ENCODE results near the gene GRB10. TPM values are rescaled to one million over a fixed set of nuclear protein-coding genes. Genes with fewer than 3 reads are reported as not detected.
"Not testable (repeated sequence)": the region's sequence is repeated elsewhere in the genome, so short reads cannot be mapped to it uniquely, and the experiment has no call there.

The GRB10 gene
- total and polyA plus RNA-seq, 4 donors = 42.2 to 50.6 (median 50.0) TPM

DNA sequence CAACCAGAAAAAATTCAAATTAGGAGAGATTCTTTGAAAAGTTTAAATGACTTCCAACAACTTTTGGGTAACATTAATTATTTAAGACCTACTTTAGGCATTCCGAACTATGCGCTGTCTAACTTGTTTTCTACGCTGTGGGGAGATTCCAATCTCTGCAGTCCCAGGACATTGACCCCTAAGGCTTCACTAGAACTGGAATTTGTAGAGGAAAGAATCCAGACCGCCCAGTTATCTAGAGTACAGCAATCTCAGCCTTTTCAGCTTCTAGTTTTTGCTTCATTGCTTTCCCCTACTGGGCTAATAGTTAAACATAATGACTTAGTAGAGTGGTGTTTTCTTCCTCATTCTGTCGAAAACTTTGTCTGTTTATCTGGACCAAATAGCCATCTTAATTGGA, 202.6 kb downstream of the GRB10 start:
- WGBS (ENCODE audit: insufficient coverage) = no CpG with 5 or more reads among the region's 5 CpGs
- Histone ChIP-seq H3K9me3 (ENCODE audit: control insufficient read depth, insufficient read depth, low read length) (no peaks in the 10 kb centered on the region), H3K27ac (ENCODE audit: low read depth, low read length) (no peak overlapping the region), H3K36me3 (ENCODE audit: control insufficient read depth, insufficient read depth, low read length) (no peaks in the 10 kb centered on the region), H3K4me3 (ENCODE audit: low read depth, low read length) (no peak overlapping the region), H3K4me1 (ENCODE audit: control insufficient read depth, insufficient read depth, low read length) (no peaks in the 10 kb centered on the region), H3K27me3 (ENCODE audit: control insufficient read depth, insufficient read depth, low read length) (no peaks in the 10 kb centered on the region)
- no peak for DNase-seq (ENCODE audit: low read depth in 4 of 6, low spot score in 6 of 6)

DNA sequence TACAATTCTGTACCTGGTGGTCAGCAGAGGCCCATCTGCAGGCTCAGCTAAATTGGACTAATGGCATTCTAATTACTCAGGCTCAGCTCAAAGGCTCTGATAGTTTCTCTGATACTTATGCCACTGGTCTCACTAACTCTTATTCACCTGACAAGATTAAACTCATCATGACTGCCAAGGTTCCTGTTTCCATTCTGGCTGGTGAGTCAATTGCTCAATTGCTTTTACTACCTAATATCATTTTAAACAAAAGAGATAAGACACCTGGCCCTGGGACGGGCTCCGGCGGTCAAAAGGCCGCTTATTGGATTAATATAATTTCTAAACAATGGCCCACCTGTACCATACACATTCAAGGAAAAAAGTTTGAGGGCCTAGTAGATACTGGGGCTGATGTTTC, 204.6 kb downstream of the GRB10 start:
- not testable (repeated sequence) for DNase-seq (ENCODE audit: low read depth in 4 of 6, low spot score in 6 of 6); H3K36me3 ChIP-seq (ENCODE audit: control insufficient read depth, insufficient read depth, low read length); H3K4me1 ChIP-seq (ENCODE audit: control insufficient read depth, insufficient read depth, low read length); H3K9me3 ChIP-seq (ENCODE audit: control insufficient read depth, insufficient read depth, low read length); H3K4me3 ChIP-seq (ENCODE audit: low read depth, low read length); H3K27me3 ChIP-seq (ENCODE audit: control insufficient read depth, insufficient read depth, low read length); H3K27ac ChIP-seq (ENCODE audit: low read depth, low read length)
- no CpG with 5 or more reads among the region's 4 CpGs for WGBS (ENCODE audit: insufficient coverage)

DNA sequence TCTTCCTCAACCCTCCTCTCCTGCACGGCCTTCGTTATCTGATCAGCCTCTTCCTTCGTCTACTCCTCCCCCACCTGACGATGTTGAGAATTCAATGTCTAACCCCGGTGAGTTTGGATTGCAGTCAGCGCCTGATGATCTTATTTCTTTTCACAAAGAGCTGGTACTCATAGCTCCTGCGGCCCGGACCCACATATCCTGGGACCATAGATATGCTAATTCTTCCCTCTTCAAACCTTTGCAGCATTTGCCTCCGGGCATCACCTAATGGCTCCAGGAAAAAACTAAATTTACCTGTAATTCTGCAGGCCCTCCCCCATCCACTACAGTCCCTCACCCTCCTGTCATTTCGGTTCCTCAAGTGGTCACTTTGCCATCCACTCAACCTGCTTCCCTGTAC, 205.1 kb downstream of the GRB10 start:
- Histone ChIP-seq H3K27me3 (ENCODE audit: control insufficient read depth, insufficient read depth, low read length) (no peaks in the 10 kb centered on the region), H3K27ac (ENCODE audit: low read depth, low read length) (no peak overlapping the region), H3K4me3 (ENCODE audit: low read depth, low read length) (no peak overlapping the region), H3K9me3 (ENCODE audit: control insufficient read depth, insufficient read depth, low read length) (no peaks in the 10 kb centered on the region), H3K36me3 (ENCODE audit: control insufficient read depth, insufficient read depth, low read length) (no peaks in the 10 kb centered on the region), H3K4me1 (ENCODE audit: control insufficient read depth, insufficient read depth, low read length) (no peaks in the 10 kb centered on the region)
- DNase-seq (ENCODE audit: low read depth in 4 of 6, low spot score in 6 of 6) = no peak
- 86% methylated on average over 10 of the region's 10 CpGs for WGBS (ENCODE audit: insufficient coverage)

DNA sequence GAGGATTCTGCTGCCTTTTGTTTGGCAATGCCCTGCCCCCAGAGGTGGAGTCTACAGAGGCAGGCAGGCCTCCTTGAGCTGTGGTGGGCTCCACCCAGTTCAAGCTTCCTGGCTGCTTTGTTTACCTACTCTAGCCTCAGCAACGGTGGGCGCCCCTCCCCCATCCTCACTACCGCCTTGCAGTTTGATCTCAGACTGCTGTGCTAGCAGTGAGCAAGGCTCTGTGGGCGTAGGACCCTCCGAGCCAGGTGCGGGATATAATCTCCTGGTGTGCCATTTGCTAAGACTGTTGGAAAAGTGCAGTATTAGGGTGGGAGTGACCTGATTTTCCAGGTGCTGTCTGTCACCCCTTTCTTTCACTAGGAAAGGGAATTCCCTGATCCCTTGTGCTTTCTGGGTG, 206.3 kb downstream of the GRB10 start:
- H3K4me3 ChIP-seq (ENCODE audit: low read depth, low read length); H3K27me3 ChIP-seq (ENCODE audit: control insufficient read depth, insufficient read depth, low read length); H3K4me1 ChIP-seq (ENCODE audit: control insufficient read depth, insufficient read depth, low read length); H3K9me3 ChIP-seq (ENCODE audit: control insufficient read depth, insufficient read depth, low read length); H3K27ac ChIP-seq (ENCODE audit: low read depth, low read length); H3K36me3 ChIP-seq (ENCODE audit: control insufficient read depth, insufficient read depth, low read length); DNase-seq (ENCODE audit: low read depth in 4 of 6, low spot score in 6 of 6): not testable (repeated sequence)
- no CpG with 5 or more reads among the region's 6 CpGs for WGBS (ENCODE audit: insufficient coverage)

DNA sequence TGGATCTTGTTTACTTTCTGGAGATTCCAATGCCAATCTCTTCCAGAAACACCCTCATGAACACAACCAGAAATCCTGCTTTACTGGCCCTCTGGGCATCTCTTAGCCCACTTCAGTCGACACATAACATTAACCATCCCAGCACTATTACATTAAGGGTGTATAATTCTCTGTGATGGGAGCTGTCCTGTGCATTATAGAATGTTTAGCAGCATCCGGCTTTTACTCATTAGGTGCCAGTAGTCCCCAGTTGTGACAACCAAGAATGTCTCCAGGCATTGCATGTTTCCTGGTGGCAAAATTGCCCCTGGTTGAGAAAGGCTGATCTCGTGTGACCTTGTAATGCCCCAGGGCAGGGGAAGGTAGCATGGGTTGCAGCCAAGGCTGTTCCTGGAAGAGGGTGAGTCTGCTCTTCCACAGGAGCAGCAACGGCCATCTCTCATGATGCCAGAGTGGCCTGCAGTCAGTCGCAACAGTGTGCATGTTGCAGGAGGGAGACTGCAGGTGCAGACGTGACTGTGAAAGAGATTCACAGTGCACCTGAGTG, 214.9 kb downstream of the GRB10 start:
- Histone ChIP-seq H3K9me3 (ENCODE audit: control insufficient read depth, insufficient read depth, low read length) (no peaks in the 10 kb centered on the region), H3K4me3 (ENCODE audit: low read depth, low read length) (no peak overlapping the region), H3K27me3 (ENCODE audit: control insufficient read depth, insufficient read depth, low read length) (no peaks in the 10 kb centered on the region), H3K36me3 (ENCODE audit: control insufficient read depth, insufficient read depth, low read length) (no peaks in the 10 kb centered on the region), H3K4me1 (ENCODE audit: control insufficient read depth, insufficient read depth, low read length) (no peaks in the 10 kb centered on the region), H3K27ac (ENCODE audit: low read depth, low read length) (no peak overlapping the region)
- no peak for DNase-seq (ENCODE audit: low read depth in 4 of 6, low spot score in 6 of 6)
- 82% methylated on average over 5 of the region's 6 CpGs for WGBS (ENCODE audit: insufficient coverage)

DNA sequence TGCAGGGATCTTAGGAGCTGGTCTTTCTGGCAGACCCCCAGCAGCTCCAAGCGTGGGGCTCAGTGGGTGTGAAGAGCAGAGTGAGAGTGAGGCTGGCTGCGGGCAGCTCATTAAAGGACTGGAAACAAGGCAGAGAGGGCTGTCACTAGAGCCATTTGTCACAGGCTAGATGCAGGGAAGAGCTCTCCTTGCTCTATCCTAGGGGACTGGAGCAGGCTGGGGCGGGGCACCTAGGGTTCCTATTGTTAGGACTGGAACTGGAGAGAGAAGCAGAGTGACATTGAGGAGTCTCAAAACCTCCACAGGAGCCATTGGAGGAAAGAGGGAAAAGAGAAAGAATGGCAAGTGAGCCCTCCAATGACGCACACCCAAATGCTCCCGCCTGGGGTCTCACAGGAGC, 216.7 kb downstream of the GRB10 start:
- Histone ChIP-seq H3K9me3 (ENCODE audit: control insufficient read depth, insufficient read depth, low read length) (no peaks in the 10 kb centered on the region), H3K4me3 (ENCODE audit: low read depth, low read length) (no peak overlapping the region), H3K4me1 (ENCODE audit: control insufficient read depth, insufficient read depth, low read length) (peaks cover 3% of the 10 kb centered on the region), H3K27me3 (ENCODE audit: control insufficient read depth, insufficient read depth, low read length) (no peaks in the 10 kb centered on the region), H3K36me3 (ENCODE audit: control insufficient read depth, insufficient read depth, low read length) (no peaks in the 10 kb centered on the region), H3K27ac (ENCODE audit: low read depth, low read length) (no peak overlapping the region)
- 64% methylated on average over 5 of the region's 5 CpGs for WGBS (ENCODE audit: insufficient coverage)
- no peak for DNase-seq (ENCODE audit: low read depth in 4 of 6, low spot score in 6 of 6)

DNA sequence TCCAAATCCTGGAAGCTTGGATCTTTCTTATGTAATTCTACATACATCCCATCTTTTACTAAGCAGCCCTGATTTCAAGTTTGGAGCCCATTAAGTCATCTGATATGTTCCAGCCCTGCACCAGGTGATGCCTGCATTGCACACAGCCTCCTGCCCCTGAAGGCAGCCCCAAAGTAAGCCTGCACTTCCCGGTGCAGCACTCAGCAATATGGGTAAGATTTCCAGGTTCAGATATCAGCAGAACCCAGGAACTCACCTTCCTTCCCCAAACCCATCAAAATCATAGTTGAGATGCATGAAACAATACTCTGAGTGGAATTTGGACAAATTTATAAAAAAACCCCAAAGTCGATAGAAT, 217.2 kb downstream of the GRB10 start:
- Histone ChIP-seq H3K4me3 (ENCODE audit: low read depth, low read length) (no peak overlapping the region), H3K9me3 (ENCODE audit: control insufficient read depth, insufficient read depth, low read length) (no peaks in the 10 kb centered on the region), H3K36me3 (ENCODE audit: control insufficient read depth, insufficient read depth, low read length) (no peaks in the 10 kb centered on the region), H3K27ac (ENCODE audit: low read depth, low read length) (no peak overlapping the region), H3K4me1 (ENCODE audit: control insufficient read depth, insufficient read depth, low read length) (peaks cover 7% of the 10 kb centered on the region), H3K27me3 (ENCODE audit: control insufficient read depth, insufficient read depth, low read length) (no peaks in the 10 kb centered on the region)
- DNase-seq (ENCODE audit: low read depth in 4 of 6, low spot score in 6 of 6) = no peak
- 80% methylated on average over 1 of the region's 2 CpGs for WGBS (ENCODE audit: insufficient coverage)

DNA sequence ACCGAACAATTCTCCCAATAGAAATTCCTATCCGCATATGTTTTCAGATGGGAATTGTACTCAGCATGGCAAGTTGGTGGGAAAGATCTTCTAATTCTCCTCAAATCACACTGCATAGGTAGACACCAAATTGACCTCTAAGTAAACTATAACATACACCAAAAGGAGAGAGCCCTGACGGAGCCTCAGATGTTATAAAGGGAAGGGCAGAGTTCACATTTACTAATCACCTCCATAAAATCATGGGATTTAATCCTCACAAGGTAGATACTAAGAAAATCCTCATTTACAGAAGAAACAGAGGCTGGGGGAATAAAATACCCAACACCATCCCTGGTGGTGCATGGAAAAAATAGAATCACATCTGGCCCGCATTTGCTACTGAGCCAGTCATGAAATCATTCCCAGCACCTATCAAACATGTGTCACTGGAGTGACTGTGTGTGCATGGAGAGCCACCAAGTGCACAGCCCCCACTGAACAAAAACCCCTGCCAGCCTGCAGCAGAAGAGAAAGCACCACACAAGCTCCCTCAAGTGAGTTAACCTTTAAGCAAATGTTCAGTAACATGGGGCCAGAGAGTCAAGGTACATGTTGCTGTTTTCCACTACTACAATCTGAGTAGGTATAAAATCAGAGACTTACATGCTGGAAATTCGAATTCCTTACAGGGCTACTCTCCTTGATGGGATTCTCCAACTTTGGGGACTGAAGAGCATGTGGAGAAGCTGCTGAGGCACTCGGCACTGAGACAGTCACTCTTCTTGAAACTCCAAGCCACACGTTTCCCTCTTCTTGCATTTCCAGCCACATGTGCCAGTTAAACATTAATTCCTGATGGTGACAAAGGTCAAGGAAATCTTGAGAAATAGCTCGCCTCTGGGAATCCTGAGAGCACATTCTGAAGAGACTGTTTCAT, 217.8 kb downstream of the GRB10 start, which contains the start of gene DDC:
Gene DDC (minus strand): TSS at position 766 of the 919 bp plus-strand sequence. CDS start 21,320 bp downstream, outside the sequence.
- H3K4me1 ChIP-seq (ENCODE audit: control insufficient read depth, insufficient read depth, low read length) = peaks cover 10% of the 10 kb centered on the region
- H3K27me3 ChIP-seq (ENCODE audit: control insufficient read depth, insufficient read depth, low read length) = no peaks in the 10 kb centered on the region
- H3K27ac ChIP-seq (ENCODE audit: low read depth, low read length) = no peak within 1 kb of the TSS
- no peak for DNase-seq (ENCODE audit: low read depth in 4 of 6, low spot score in 6 of 6)
- H3K9me3 ChIP-seq (ENCODE audit: control insufficient read depth, insufficient read depth, low read length) = no peaks in the 10 kb centered on the region
- H3K36me3 ChIP-seq (ENCODE audit: control insufficient read depth, insufficient read depth, low read length) = no peaks in the 10 kb centered on the region
- WGBS (ENCODE audit: insufficient coverage) = 81% methylated on average over 3 of the region's 8 CpGs
- H3K4me3 ChIP-seq (ENCODE audit: low read depth, low read length) = no peak within 1 kb of the TSS

DNA sequence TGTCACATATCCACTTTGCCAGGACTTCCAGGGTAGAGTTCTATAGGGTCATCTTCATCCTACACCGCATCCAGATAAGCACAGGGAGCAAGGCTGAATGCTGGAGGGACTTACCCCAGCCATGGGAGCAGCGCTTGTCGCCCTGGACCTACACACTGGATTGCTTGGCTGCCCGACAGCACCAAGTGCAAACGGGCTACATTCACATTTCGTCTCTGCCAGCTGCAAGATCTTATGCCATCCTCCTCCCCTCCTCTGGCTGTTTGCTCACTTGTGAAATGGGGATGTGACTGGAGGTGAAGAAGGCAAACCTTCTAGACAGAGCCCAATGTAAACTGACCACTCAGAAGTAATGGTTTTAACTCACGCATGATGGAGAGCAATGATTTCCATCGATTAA, 218.5 kb downstream of the GRB10 start:
- no peaks in the 10 kb centered on the region for H3K36me3 ChIP-seq (ENCODE audit: control insufficient read depth, insufficient read depth, low read length)
- H3K4me1 ChIP-seq (ENCODE audit: control insufficient read depth, insufficient read depth, low read length) = peaks cover 10% of the 10 kb centered on the region
- no peak for DNase-seq (ENCODE audit: low read depth in 4 of 6, low spot score in 6 of 6)
- H3K4me3 ChIP-seq (ENCODE audit: low read depth, low read length) = no peak overlapping the region
- no peaks in the 10 kb centered on the region for H3K9me3 ChIP-seq (ENCODE audit: control insufficient read depth, insufficient read depth, low read length)
- no peaks in the 10 kb centered on the region for H3K27me3 ChIP-seq (ENCODE audit: control insufficient read depth, insufficient read depth, low read length)
- WGBS (ENCODE audit: insufficient coverage) = 82% methylated on average over 6 of the region's 8 CpGs
- no peak overlapping the region for H3K27ac ChIP-seq (ENCODE audit: low read depth, low read length)

DNA sequence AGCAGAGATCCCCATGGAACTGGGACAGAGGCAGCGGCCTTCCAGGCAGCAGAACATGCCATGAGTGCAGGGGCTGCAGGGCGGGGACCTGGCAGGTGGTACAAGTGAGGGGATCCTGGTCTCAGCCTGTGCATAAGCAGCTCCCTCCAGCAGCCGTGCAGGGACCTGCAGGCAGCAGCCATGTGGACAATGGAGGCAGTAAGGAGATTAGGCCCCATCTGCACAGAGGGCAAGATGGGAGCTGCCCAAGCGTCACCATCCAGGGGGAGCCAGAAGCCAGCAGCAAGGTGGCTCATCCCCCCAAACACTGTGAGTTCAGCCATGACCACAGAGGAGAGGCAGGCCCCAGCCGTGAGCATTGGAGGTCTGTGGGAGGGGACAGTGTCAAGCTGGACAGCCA, 220.6 kb downstream of the GRB10 start:
- Histone ChIP-seq H3K9me3 (ENCODE audit: control insufficient read depth, insufficient read depth, low read length) (no peaks in the 10 kb centered on the region), H3K4me1 (ENCODE audit: control insufficient read depth, insufficient read depth, low read length) (peaks cover 10% of the 10 kb centered on the region), H3K4me3 (ENCODE audit: low read depth, low read length) (no peak overlapping the region), H3K27ac (ENCODE audit: low read depth, low read length) (no peak overlapping the region), H3K36me3 (ENCODE audit: control insufficient read depth, insufficient read depth, low read length) (no peaks in the 10 kb centered on the region), H3K27me3 (ENCODE audit: control insufficient read depth, insufficient read depth, low read length) (no peaks in the 10 kb centered on the region)
- no peak for DNase-seq (ENCODE audit: low read depth in 4 of 6, low spot score in 6 of 6)
- WGBS (ENCODE audit: insufficient coverage) = 76% methylated on average over 5 of the region's 5 CpGs

Data from spinal cord (tissue), 10 donors.